Measurements from ENCODE around the gene ABCA12.

Gene ABCA12

DNA sequence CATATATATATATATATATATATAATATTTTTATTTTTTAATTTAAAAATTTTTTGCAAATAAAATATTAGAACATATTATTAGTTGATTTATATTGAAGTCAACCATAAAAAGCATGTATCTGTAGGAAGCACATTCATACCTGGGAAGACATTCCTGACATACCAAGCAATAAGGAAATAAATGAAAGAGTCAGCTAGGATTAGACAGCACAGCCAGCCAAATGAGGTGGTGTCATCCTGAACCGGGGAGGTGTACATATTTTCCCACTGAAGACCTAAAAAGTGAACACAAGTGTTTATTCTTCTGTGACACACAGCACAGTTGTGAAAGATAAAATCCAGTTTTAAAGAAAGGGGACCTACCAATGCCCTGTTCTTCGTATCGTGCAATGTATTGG is 149.2 kb downstream of the ABCA12 start:
- DNase-seq, result no peak
- H3K79me2 ChIP-seq (ENCODE audit: low read length), result no peaks in the 10 kb centered on the region

GRCh38 chr2:214987261-214987660 is 151.2 kb downstream of the ABCA12 start:
- Histone ChIP-seq H3K9me2 (replicated peaks; ENCODE audit: insufficient read depth, low read length) (no peaks in the 10 kb centered on the region), H3K4me2 (ENCODE audit: low read depth, low read length) (no peak overlapping the region), H3K9ac (ENCODE audit: low read length) (no peak overlapping the region), H3K4me1 (ENCODE audit: low read length) (no peaks in the 10 kb centered on the region), H3K27ac (ENCODE audit: low read length) (no peak overlapping the region), H2AFZ (ENCODE audit: low read length) (no peak overlapping the region), H3K36me3 (replicated peaks; ENCODE audit: insufficient read depth, low read length) (no peaks in the 10 kb centered on the region), H3K9me3 (replicated peaks; ENCODE audit: insufficient read depth, low read length) (no peaks in the 10 kb centered on the region), H3K79me2 (ENCODE audit: low read length) (no peaks in the 10 kb centered on the region), H3K27me3 (replicated peaks; ENCODE audit: insufficient read depth, low read length) (no peaks in the 10 kb centered on the region), H3F3A (ENCODE audit: insufficient read depth, low read length) (no peaks in the 10 kb centered on the region), H3K4me3 (ENCODE audit: low read length) (no peak overlapping the region), H4K20me1 (ENCODE audit: insufficient read depth, low read length) (no peaks in the 10 kb centered on the region)
- TF ChIP-seq EZH2 (optimal IDR thresholded peaks at IDR 0.05; ENCODE audit: low read depth, low read length), result no peak
- no peak for TF ChIP-seq EZH2phosphoT487 (IDR thresholded peaks at IDR 0.05; ENCODE audit: low read length)
- TF ChIP-seq CTCF (IDR thresholded peaks at IDR 0.05; ENCODE audit: low read length), result no peak
- DNase-seq, result no peak

More for the DNA sequence above, 149.2 kb downstream of the ABCA12 start:
- Histone ChIP-seq H3K9me3 (replicated peaks; ENCODE audit: insufficient read depth, low read length) (no peaks in the 10 kb centered on the region), H3K27ac (ENCODE audit: low read length) (no peak overlapping the region), H3K4me1 (ENCODE audit: low read length) (no peaks in the 10 kb centered on the region), H3K9me2 (replicated peaks; ENCODE audit: insufficient read depth, low read length) (no peaks in the 10 kb centered on the region), H3K36me3 (replicated peaks; ENCODE audit: insufficient read depth, low read length) (no peaks in the 10 kb centered on the region), H4K20me1 (ENCODE audit: insufficient read depth, low read length) (no peaks in the 10 kb centered on the region), H3K4me3 (ENCODE audit: low read length) (no peak overlapping the region), H3K9ac (ENCODE audit: low read length) (no peak overlapping the region), H3K27me3 (replicated peaks; ENCODE audit: insufficient read depth, low read length) (no peaks in the 10 kb centered on the region), H3F3A (ENCODE audit: insufficient read depth, low read length) (no peaks in the 10 kb centered on the region), H3K4me2 (ENCODE audit: low read depth, low read length) (no peak overlapping the region), H2AFZ (ENCODE audit: low read length) (no peak overlapping the region)
- TF ChIP-seq CTCF (IDR thresholded peaks at IDR 0.05; ENCODE audit: low read length), result no peak

- Histone ChIP-seq H3K4me3 (ENCODE audit: low read length) (no peak overlapping the region), H3K4me2 (ENCODE audit: low read depth, low read length) (no peak overlapping the region), H2AFZ (ENCODE audit: low read length) (no peak overlapping the region), H3K27ac (ENCODE audit: low read length) (no peak overlapping the region), H3F3A (ENCODE audit: insufficient read depth, low read length) (no peaks in the 10 kb centered on the region), H4K20me1 (ENCODE audit: insufficient read depth, low read length) (no peaks in the 10 kb centered on the region), H3K4me1 (ENCODE audit: low read length) (no peaks in the 10 kb centered on the region), H3K79me2 (ENCODE audit: low read length) (no peaks in the 10 kb centered on the region), H3K27me3 (replicated peaks; ENCODE audit: insufficient read depth, low read length) (no peaks in the 10 kb centered on the region), H3K36me3 (replicated peaks; ENCODE audit: insufficient read depth, low read length) (no peaks in the 10 kb centered on the region), H3K9me2 (replicated peaks; ENCODE audit: insufficient read depth, low read length) (no peaks in the 10 kb centered on the region), H3K9ac (ENCODE audit: low read length) (no peak overlapping the region), H3K9me3 (replicated peaks; ENCODE audit: insufficient read depth, low read length) (no peaks in the 10 kb centered on the region)
- TF ChIP-seq CTCF (IDR thresholded peaks at IDR 0.05; ENCODE audit: low read length) (no peak), EZH2 (optimal IDR thresholded peaks at IDR 0.05; ENCODE audit: low read depth, low read length) (no peak), EZH2phosphoT487 (IDR thresholded peaks at IDR 0.05; ENCODE audit: low read length) (no peak)
- no peak for DNase-seq
Measured at GRCh38 chr2:214985619-214986018, 152.8 kb downstream of the ABCA12 start.

All from MM.1S (cell line).